SH-SY5Y (cell line): Measurements from ENCODE around the gene NOL4.

ENCODE experiments used
- GATA2 ChIP-seq: IDR thresholded peaks from 2 replicates; pipeline ENCODE4 v1.6.1; 2011; ENCODE audit warnings: mild to moderate bottlenecking, low read depth, low read length
- GATA3 ChIP-seq: IDR thresholded peaks from 2 replicates; pipeline ENCODE4 v1.6.1; 2011; ENCODE audit warnings: low read depth, mild to moderate bottlenecking, low read length, moderate library complexity

NOL4 gene, protein sequence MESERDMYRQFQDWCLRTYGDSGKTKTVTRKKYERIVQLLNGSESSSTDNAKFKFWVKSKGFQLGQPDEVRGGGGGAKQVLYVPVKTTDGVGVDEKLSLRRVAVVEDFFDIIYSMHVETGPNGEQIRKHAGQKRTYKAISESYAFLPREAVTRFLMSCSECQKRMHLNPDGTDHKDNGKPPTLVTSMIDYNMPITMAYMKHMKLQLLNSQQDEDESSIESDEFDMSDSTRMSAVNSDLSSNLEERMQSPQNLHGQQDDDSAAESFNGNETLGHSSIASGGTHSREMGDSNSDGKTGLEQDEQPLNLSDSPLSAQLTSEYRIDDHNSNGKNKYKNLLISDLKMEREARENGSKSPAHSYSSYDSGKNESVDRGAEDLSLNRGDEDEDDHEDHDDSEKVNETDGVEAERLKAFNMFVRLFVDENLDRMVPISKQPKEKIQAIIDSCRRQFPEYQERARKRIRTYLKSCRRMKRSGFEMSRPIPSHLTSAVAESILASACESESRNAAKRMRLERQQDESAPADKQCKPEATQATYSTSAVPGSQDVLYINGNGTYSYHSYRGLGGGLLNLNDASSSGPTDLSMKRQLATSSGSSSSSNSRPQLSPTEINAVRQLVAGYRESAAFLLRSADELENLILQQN

GRCh38 chr18:34224423-34225217 is at the start of gene NOL4:
TSS of gene NOL4 (minus strand) at chr18:34224913. CDS start at chr18:34223253, 1,660 bp downstream.
- TF ChIP-seq GATA3, result no peak
- no peak for TF ChIP-seq GATA2

GRCh38 chr18:34261865-34262780 is 37.4 kb upstream of the NOL4 start:
- TF ChIP-seq GATA3 (no peak), GATA2 (no peak)

- TF ChIP-seq GATA2 (no peak), GATA3 (no peak)
These were observed 33.5 kb upstream of the NOL4 start for GRCh38 chr18:34258176-34258575.

GRCh38 chr18:34251919-34252318 is 27.2 kb upstream of the NOL4 start:
- TF ChIP-seq GATA2 (no peak), GATA3 (no peak)

DNA sequence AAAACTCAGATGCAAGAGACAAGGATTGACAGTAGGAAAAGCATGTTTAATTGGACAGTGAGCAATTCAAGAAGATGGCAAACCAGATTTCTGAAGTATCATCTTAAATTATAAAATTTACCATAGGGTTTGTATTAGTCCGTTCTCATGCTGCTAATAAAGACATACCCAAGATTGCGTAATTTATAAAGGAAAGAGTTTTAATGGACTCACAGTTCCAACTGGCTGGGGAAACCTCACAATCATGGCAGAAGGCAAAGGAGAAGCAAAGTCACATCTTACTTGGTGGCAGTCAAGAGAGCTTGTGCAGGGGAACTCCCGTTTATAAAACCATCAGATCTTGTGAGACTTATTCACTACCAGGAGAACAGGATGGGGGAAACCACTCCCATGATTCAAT is 24.0 kb upstream of the NOL4 start:
- TF ChIP-seq GATA2, result no peak
- no peak for TF ChIP-seq GATA3

DNA sequence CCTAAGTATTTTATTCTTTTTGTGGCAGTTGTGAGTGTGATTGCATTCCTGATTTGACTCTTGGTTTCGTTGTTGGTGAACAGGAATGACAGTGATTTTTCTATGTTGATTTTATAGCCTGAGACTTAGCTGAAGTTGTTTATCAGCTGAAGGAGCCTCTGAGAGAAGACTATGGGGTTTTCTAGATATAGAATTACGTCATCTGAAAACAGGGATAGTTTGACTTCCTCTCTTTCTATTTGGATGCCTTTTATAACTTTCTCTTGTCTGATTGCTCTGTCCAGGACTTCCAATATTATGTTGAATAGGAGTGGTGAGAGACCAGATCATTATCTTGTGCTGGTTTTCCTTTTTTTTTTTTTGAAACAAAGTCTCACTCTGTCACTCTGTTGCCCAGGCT is 18.0 kb upstream of the NOL4 start:
- no peak for TF ChIP-seq GATA2
- no peak for TF ChIP-seq GATA3

GRCh38 chr18:34225218-34225553 is 473 bp upstream of the NOL4 start:
- TF ChIP-seq GATA2 (no peak), GATA3 (no peak)

- TF ChIP-seq GATA3 (no peak), GATA2 (no peak)
These were observed 755 bp downstream of the NOL4 start for GRCh38 chr18:34223893-34224422.

GRCh38 chr18:34223164-34223892 is 1.4 kb downstream of the NOL4 start:
- TF ChIP-seq GATA2 (no peak), GATA3 (no peak)

DNA sequence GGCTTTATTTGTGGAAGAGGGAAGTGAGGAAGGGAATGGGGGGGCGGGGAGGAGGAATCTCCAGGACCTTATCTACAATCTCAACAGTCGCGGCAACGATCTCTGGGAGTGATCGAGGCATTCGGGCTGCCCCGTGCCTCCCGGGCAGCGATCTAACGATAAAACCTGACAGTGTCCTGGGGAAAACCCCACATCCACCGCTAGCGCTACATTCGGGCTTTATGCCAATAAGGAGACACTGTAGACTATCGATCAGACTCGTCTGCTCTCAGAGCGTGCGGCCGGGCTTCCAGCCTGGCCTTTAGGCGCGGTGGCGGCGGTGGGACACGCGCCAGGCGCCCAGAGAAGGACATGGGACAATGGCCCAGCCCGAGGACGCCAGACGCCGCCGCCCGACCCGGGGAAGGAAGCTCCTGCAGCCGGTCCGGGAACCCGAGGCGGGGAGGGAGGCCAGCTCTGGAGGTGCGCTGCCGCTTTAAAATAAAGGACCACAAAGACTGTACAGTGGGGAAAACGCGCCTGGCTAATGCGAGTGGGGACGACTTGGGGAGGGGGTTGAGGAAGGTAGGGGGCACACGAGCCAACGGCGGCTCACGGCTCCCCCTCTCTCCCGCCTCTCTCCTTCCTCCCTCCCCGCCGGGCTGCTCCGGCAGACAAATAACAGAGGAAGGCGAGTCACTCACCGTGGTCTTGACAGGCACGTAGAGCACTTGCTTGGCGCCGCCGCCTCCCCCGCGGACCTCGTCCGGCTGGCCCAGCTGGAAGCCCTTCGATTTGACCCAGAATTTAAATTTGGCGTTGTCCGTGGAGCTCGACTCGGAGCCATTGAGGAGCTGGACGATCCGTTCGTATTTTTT is 2.2 kb downstream of the NOL4 start:
- TF ChIP-seq GATA3 (peak; percentile 78), GATA2 (peak; percentile 98)

DNA sequence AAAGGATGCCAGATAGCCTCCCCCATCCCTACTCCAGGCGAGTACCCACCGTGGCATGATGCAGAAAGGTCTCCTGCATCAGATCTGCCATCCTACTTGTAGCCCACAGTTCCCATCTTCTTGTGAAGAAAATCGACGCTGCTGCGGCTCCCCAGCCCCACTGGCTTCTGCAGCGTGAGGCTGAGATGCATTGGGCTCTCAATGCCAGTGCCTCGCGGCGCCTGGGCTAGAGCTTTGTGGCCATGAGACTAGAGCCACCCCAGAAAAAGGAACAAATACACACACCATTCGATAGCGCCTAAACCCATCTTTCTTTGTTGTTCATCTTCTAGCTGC is 2.8 kb downstream of the NOL4 start:
- TF ChIP-seq GATA2 (no peak), GATA3 (no peak)
